Mammary microvascular endothelial cell (primary cell): ENCODE results near the gene TMEM91. TPM values are rescaled to one million over a fixed set of nuclear protein-coding genes. Genes with fewer than 3 reads are reported as not detected.

Experiments used
- total RNA-seq: library from RNA; depleted of rRNA; stranded (reverse); fragments of >200 nt; gene quantifications from 2 replicates; pipeline ENCODE4 v1.2.3, GENCODE V29; 2015

Gene TMEM91
- total RNA-seq: 5.8 and 10.5 TPM in 2 replicates

GRCh38 chr19:41376241-41376997, at the start of gene TMEM91:
Gene TMEM91, plus strand, starts transcription at chr19:41376533. Its CDS starts 1,777 bp downstream, at chr19:41378310.

DNA sequence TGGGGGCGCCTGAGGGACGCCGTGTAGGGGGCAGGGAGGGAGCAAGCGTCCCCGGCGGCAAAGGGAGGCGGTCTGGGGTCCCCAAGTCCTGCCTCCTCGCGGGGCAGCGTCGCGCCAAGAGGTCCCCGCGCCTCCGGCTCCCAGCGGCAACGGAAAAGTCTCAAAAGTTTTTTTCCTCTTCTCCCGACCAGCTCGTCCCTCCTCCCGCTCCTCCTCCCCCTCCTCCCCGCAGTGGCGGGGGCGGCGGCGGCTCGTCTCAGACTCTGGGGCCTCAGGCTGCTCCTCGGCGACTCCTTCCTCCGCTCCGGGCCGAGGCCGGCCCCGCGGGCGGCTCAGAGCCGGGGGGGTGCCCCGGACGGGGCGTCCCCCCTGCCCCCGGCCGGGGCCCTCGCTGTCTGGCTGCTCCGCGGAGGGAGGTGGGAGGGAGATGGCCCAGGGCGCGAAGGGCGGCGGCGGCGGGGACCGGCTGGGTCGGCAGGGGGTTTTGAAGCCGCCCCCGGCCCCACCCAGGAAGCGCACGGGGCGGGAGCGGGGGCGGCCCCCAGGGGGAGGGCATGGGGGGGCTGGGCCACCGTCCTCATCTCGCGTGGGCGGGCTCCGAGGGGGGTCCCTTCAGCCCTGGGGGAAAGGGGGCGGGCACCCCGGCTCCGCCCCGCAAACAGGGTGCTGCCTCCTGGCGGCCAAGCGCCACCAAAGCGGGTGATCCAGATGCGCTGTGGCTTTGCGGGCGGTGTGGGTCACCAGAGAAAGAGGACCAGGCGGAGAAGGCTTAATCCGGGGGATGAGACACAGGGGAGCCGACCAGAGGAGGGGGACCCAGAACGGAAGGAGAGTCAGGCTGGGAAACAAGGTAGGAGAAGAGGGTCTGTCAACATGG, 22.6 kb upstream of the TMEM91 start, which contains the start of gene TGFB1:
Gene TGFB1, minus strand, starts transcription at position 457 of the 877 bp plus-strand sequence. CDS start 878 bp downstream, outside the sequence.

DNA sequence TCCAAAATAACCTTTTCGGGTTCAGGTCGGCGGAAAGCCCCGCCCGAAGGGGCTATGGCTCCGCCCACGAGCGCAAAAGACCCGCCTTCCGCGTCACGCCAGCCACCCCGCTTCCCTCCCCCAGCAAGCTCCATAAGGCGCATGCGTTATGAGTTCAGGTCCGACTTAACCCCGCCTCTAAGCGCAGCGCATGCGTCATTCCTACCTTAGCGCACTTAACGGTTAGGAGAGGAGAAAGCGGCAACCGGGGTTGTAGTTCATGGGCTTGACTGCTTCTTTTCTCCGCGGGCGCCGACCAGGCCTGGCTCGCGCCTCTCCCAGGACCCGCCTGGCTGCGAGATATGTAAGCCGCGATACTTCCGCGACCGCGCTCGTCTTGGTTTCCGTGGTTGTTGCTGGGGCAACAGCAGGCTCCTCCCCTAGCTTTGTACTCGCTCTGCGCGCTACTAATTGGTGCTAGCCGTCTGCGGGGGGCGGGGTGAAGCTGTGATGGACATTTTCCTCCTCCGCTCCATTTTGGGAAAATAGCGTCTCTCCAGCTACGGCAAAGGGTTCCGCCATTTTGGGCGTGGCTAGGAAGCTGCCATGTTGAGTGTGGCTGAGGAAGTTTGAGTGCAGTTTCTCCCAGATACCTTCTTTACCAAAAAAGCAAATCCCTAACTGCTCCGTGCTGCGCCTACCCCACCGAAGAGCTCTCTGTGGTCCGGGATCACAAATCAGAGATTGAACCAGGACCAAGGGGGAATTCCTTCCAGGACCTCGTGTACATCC, 12.4 kb upstream of the TMEM91 start, which contains the start of gene B9D2:
Gene B9D2, minus strand, starts transcription at position 397 of the 771 bp plus-strand sequence. CDS start 630 bp downstream, outside the sequence.

GRCh38 chr19:41397086-41398049, 21.0 kb downstream of the TMEM91 start, which contains the start of the genes BCKDHA and EXOSC5:
Gene BCKDHA, plus strand, starts transcription at chr19:41397818. Its CDS starts 10 bp downstream, at chr19:41397828.
Gene EXOSC5, minus strand, starts transcription at chr19:41397359. Its CDS starts 31 bp downstream, at chr19:41397328.

DNA sequence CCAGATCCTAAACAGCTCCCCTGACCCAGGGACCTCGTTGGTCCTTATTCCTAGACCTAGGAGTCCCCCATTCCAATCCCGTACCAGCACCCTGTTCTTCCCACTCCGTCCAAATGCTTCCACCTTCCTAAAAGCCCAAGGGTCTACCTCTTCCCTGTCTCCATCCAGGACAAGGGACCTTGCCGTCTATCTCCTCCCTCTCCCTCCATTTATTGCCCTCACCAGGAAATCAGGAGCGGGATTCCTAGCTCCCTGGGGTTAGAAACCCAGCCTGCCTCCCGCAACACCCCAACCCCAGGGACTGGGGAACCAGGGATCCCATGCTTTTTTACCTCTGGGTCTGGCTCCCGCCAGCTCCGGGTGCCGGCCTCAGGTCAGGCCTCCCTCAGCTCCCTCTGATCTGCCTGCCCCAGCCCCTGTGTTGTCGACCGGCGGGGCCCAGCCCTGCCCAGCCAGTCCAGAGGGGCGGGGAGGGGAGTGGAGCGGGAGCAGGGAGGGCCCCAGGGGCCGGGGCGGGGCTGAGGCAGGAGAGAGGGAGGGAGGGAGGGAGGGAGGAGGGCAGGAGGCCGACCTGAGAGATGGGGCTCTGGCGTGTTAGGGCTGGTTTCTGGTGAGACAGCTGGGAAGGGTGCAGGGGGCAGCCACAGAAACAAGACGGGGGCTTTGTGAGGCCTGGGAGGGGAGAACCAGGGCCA, 50.8 kb downstream of the TMEM91 start, which contains the start of gene B3GNT8:
Gene B3GNT8, minus strand, starts transcription at position 423 of the 695 bp plus-strand sequence. CDS start 596 bp downstream, outside the sequence.

Other genes with a start within 250 kb of the TMEM91 start
- 4.7 and 5.3 TPM in 2 replicates for gene CYP2S1, start 183.3 kb upstream of the TMEM91 start, total RNA-seq
- 183 and 196 TPM in 2 replicates for gene AXL, start 157.3 kb upstream of the TMEM91 start, total RNA-seq
- 138 and 141 TPM in 2 replicates for gene HNRNPUL1, start 112.2 kb upstream of the TMEM91 start, total RNA-seq
- 10.6 and 14.3 TPM in 2 replicates for gene CCDC97, start 66.4 kb upstream of the TMEM91 start, total RNA-seq
- gene TGFB1, start 22.6 kb upstream of the TMEM91 start, total RNA-seq: 25.4 and 40.8 TPM in 2 replicates
- gene B9D2, start 12.4 kb upstream of the TMEM91 start, total RNA-seq: 10.2 TPM in 2 replicates
- 24.9 and 27.6 TPM in 2 replicates for gene EXOSC5, start 20.8 kb downstream of the TMEM91 start, total RNA-seq
- 34.5 and 36.2 TPM in 2 replicates for gene BCKDHA, start 21.3 kb downstream of the TMEM91 start, total RNA-seq
- 0.87 and 1.5 TPM in 2 replicates for gene B3GNT8, start 50.8 kb downstream of the TMEM91 start, total RNA-seq
- 55.4 and 56.9 TPM in 2 replicates for gene DMAC2, start 63.4 kb downstream of the TMEM91 start, total RNA-seq
- gene ERICH4, start 66.6 kb downstream of the TMEM91 start, total RNA-seq: not detected in 2 replicates
- 2.5 and 14.9 TPM in 2 replicates for gene CEACAM21, start 199.6 kb downstream of the TMEM91 start, total RNA-seq